ENCODE data around the gene PPA1.
"Not testable (repeated sequence)": the region's sequence is repeated elsewhere in the genome, so short reads cannot be mapped to it uniquely, and the experiment has no call there.

PPA1 gene

DNA sequence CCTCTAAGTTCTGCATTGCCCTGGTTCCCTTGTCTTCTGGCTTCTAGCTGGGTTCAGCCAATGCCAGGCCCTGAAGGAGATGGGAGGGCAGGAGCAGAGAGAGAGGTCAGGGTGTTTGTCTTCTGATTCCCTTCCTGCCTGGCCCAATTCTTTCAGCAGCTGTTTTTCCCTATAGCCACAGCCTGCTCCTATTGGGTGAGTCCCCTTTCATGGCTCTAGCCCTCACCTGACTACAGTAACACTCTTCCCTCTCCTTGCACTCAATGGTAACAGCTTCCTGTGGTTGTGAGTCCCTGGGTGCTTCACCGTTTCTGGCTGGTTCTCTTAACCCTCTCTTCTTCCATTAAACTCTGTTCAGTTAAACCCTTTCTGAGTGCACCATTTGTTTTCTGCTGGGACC is 33.5 kb upstream of the PPA1 start:
- Histone ChIP-seq H3K36me3 (ENCODE audit: control insufficient read depth, low read depth, low read length) (no peaks in the 10 kb centered on the region), H3K9ac (ENCODE audit: low read length) (no peak overlapping the region), H3K27me3 (ENCODE audit: control insufficient read depth, insufficient read depth, low read length) (no peaks in the 10 kb centered on the region), H3K27ac (ENCODE audit: low read length) (no peak overlapping the region), H3K9me3 (ENCODE audit: control insufficient read depth, low read depth, low read length) (no peaks in the 10 kb centered on the region), H3K4me1 (ENCODE audit: control insufficient read depth, low read depth, low read length) (no peaks in the 10 kb centered on the region), H3K4me3 (ENCODE audit: low read length) (no peak overlapping the region)

- Histone ChIP-seq H3K9me3 (ENCODE audit: control insufficient read depth, low read depth, low read length) (no peaks in the 10 kb centered on the region), H3K4me3 (ENCODE audit: low read length) (no peak overlapping the region), H3K27ac (ENCODE audit: low read length) (no peak overlapping the region), H3K4me1 (ENCODE audit: control insufficient read depth, low read depth, low read length) (no peaks in the 10 kb centered on the region), H3K27me3 (ENCODE audit: control insufficient read depth, insufficient read depth, low read length) (no peaks in the 10 kb centered on the region), H3K9ac (ENCODE audit: low read length) (no peak overlapping the region), H3K36me3 (ENCODE audit: control insufficient read depth, low read depth, low read length) (no peaks in the 10 kb centered on the region)
These were observed 32.8 kb upstream of the PPA1 start for GRCh38 chr10:70266056-70266455.

- no peak overlapping the region for H3K4me3 ChIP-seq (ENCODE audit: low read length)
- no peaks in the 10 kb centered on the region for H3K27me3 ChIP-seq (ENCODE audit: control insufficient read depth, insufficient read depth, low read length)
- H3K27ac ChIP-seq (ENCODE audit: low read length), result no peak overlapping the region
- no peaks in the 10 kb centered on the region for H3K4me1 ChIP-seq (ENCODE audit: control insufficient read depth, low read depth, low read length)
- H3K9me3 ChIP-seq (ENCODE audit: control insufficient read depth, low read depth, low read length), result no peaks in the 10 kb centered on the region
- H3K36me3 ChIP-seq (ENCODE audit: control insufficient read depth, low read depth, low read length), result no peaks in the 10 kb centered on the region
- no peak overlapping the region for H3K9ac ChIP-seq (ENCODE audit: low read length)
These were observed 31.9 kb upstream of the PPA1 start for GRCh38 chr10:70265032-70265689.

- H3K27me3 ChIP-seq (ENCODE audit: control insufficient read depth, insufficient read depth, low read length), result no peaks in the 10 kb centered on the region
- H3K9ac ChIP-seq (ENCODE audit: low read length), result no peak overlapping the region
- H3K36me3 ChIP-seq (ENCODE audit: control insufficient read depth, low read depth, low read length), result no peaks in the 10 kb centered on the region
- H3K27ac ChIP-seq (ENCODE audit: low read length), result no peak overlapping the region
- H3K9me3 ChIP-seq (ENCODE audit: control insufficient read depth, low read depth, low read length), result no peaks in the 10 kb centered on the region
- H3K4me3 ChIP-seq (ENCODE audit: low read length), result no peak overlapping the region
- H3K4me1 ChIP-seq (ENCODE audit: control insufficient read depth, low read depth, low read length), result no peaks in the 10 kb centered on the region
These were observed 27.5 kb upstream of the PPA1 start for GRCh38 chr10:70260734-70261133.

- Histone ChIP-seq H3K4me1 (ENCODE audit: control insufficient read depth, low read depth, low read length) (no peaks in the 10 kb centered on the region), H3K9me3 (ENCODE audit: control insufficient read depth, low read depth, low read length) (no peaks in the 10 kb centered on the region), H3K4me3 (ENCODE audit: low read length) (no peak overlapping the region), H3K9ac (ENCODE audit: low read length) (no peak overlapping the region), H3K36me3 (ENCODE audit: control insufficient read depth, low read depth, low read length) (no peaks in the 10 kb centered on the region), H3K27me3 (ENCODE audit: control insufficient read depth, insufficient read depth, low read length) (no peaks in the 10 kb centered on the region), H3K27ac (ENCODE audit: low read length) (no peak overlapping the region)
These were observed 27.0 kb upstream of the PPA1 start for GRCh38 chr10:70260259-70260658.

DNA sequence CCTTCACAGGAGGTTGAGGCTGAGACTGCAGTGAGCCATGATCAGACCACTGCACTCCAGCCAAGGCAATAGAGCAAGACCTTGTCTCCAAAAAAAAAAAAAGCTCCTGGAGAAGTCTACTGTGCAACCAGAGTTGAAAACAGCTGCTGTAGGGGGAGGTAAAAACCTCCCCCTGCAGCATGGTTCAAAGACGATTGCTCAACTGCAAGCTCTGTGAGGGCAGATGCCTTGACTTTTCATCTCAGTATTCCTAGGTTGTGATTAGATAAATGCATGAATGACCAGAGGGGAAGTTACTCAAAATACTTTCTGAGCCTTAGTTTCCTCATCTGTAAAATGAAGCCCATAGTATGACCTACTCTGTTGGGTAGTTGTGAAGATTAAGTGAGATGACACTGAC is 25.0 kb upstream of the PPA1 start:
- Histone ChIP-seq H3K4me1 (ENCODE audit: control insufficient read depth, low read depth, low read length) (no peaks in the 10 kb centered on the region), H3K27me3 (ENCODE audit: control insufficient read depth, insufficient read depth, low read length) (no peaks in the 10 kb centered on the region), H3K4me3 (ENCODE audit: low read length) (no peak overlapping the region), H3K36me3 (ENCODE audit: control insufficient read depth, low read depth, low read length) (no peaks in the 10 kb centered on the region), H3K27ac (ENCODE audit: low read length) (no peak overlapping the region), H3K9me3 (ENCODE audit: control insufficient read depth, low read depth, low read length) (no peaks in the 10 kb centered on the region), H3K9ac (ENCODE audit: low read length) (no peak overlapping the region)

DNA sequence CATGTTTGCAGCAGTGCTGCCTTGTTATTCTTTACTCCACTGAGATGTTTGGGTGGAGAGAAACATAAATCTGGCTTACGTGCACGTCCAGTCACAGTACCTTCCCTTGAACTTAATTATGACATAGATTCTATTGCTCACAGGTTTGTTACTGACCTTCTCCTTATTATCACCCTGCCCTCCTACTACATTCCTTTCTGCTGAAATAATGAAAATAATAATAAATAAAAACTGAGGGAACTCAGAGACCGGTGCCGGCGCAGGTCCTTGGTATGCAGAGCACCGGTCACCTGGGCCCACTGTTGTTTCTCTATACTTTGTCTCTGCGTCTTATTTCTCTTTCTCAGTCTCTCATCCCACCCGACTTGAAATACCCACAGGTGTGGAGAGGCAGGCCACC is 24.6 kb upstream of the PPA1 start:
- H3K4me1 ChIP-seq (ENCODE audit: control insufficient read depth, low read depth, low read length); H3K27me3 ChIP-seq (ENCODE audit: control insufficient read depth, insufficient read depth, low read length); H3K9ac ChIP-seq (ENCODE audit: low read length); H3K4me3 ChIP-seq (ENCODE audit: low read length); H3K36me3 ChIP-seq (ENCODE audit: control insufficient read depth, low read depth, low read length); H3K9me3 ChIP-seq (ENCODE audit: control insufficient read depth, low read depth, low read length); H3K27ac ChIP-seq (ENCODE audit: low read length): not testable (repeated sequence)

DNA sequence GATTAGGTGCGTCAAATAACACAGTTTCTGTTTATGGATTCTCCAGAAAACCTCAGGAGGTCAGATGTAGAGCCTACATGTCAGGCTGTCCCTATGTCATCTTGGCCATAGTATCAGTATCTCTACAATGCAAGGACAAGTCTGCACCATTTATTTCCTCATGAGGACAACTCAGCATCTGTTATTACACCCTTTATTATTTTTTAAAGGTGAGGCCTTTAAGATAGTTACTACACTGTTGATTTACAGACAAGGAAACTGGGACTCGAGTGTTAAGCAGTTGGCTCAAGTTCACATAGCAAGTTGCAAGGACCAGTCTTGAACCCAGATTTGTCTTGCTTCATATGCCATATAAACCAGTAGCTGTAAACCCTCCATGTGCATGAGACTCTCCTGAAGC is 23.2 kb upstream of the PPA1 start:
- no peaks in the 10 kb centered on the region for H3K36me3 ChIP-seq (ENCODE audit: control insufficient read depth, low read depth, low read length)
- no peak overlapping the region for H3K9ac ChIP-seq (ENCODE audit: low read length)
- H3K27ac ChIP-seq (ENCODE audit: low read length), result no peak overlapping the region
- no peaks in the 10 kb centered on the region for H3K27me3 ChIP-seq (ENCODE audit: control insufficient read depth, insufficient read depth, low read length)
- H3K4me3 ChIP-seq (ENCODE audit: low read length), result no peak overlapping the region
- H3K4me1 ChIP-seq (ENCODE audit: control insufficient read depth, low read depth, low read length), result no peaks in the 10 kb centered on the region
- H3K9me3 ChIP-seq (ENCODE audit: control insufficient read depth, low read depth, low read length), result no peaks in the 10 kb centered on the region

DNA sequence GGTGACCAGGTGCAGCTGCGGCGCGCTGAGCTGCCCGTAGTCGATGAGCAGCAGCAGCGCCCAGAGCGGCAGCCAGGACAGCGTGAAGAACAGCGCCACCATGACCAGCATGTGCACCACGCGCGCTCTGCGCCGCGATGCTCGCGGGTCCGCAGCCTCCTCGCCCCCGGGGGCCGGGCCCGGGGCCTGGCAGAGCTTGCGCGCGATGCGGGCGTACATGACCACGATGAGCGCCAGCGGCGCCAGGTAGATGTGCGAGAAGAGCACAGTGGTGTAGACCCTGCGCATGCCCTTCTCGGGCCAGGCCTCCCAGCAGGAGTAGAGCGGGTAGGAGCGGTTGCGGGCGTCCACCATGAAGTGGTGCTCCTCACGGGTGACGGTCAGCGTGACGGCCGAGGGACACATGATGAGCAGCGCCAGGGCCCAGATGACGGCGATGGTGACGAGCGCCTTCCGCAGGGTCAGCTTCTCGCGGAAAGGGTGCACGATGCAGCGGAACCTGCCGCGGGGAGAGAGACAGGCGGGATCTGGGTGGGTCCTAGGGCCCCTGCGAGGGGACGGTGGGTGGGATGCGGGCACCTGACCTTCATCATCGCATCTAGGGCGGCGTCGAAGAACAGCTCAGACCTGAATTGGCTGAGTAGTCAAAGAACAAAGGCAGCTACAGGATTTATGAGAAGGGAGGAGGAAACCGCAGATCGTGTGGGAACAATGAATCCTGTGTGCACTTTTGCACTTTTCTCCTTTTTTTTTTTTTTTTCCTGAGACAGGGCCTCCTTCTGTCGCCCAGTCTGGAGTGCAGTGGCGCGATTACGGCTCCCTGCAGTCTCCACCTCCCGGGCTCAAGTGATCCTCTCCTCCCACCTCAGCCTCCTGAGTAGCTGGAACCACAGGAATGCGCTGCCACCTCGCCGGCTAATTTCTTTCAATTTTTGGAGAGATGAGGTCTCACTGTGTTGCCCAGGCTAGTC is 22.4 kb upstream of the PPA1 start:
- no peaks in the 10 kb centered on the region for H3K4me1 ChIP-seq (ENCODE audit: control insufficient read depth, low read depth, low read length)
- H3K27me3 ChIP-seq (ENCODE audit: control insufficient read depth, insufficient read depth, low read length), result no peaks in the 10 kb centered on the region
- no peaks in the 10 kb centered on the region for H3K36me3 ChIP-seq (ENCODE audit: control insufficient read depth, low read depth, low read length)
- H3K27ac ChIP-seq (ENCODE audit: low read length), result no peak overlapping the region
- H3K9ac ChIP-seq (ENCODE audit: low read length), result no peak overlapping the region
- H3K4me3 ChIP-seq (ENCODE audit: low read length), result no peak overlapping the region
- no peaks in the 10 kb centered on the region for H3K9me3 ChIP-seq (ENCODE audit: control insufficient read depth, low read depth, low read length)

GRCh38 chr10:70254778-70255328 is 21.6 kb upstream of the PPA1 start:
- H3K9me3 ChIP-seq (ENCODE audit: control insufficient read depth, low read depth, low read length), result no peaks in the 10 kb centered on the region
- no peaks in the 10 kb centered on the region for H3K4me1 ChIP-seq (ENCODE audit: control insufficient read depth, low read depth, low read length)

DNA sequence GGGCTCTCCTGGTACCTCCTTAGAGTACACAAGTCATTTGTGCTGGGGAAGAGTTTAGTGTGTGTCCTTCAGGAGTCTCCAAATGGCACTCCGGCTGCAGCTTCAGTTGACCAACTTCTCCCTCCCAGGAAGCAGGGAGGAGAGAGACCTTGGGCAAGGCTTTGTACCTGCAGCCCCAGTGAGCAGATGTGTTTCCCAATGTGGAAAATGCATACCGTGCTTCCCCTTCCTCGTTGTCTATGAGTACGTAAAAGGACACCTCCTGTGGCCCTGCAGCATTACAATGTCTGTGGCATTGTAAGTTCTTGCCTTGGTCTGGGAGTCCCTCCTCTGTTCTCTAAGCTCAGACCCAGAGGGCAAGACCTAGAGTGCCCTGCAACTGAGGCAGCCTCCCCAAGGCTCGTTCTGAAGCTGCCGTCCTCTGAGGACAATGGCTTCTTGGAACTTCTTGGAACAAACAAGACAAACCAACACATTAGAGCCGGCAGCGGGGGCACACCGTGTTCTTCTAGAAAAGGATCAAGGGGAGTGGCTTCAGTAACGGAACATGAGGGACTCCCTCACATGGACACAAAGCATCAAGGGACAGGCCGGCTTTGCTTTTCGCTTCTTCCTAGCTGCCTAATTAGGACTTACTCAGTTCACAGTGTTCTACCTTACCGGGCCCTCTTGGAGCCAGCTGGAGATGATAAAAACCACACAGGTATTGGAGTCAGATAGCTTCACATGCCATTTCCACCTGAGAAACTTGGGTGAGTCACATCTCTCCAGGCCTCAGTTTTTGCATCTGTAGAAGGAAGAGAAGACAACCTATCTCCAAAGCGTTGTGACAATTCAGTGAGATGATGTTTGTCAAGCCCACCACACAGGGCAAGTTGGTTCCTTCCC is 20.9 kb upstream of the PPA1 start:
- no peaks in the 10 kb centered on the region for H3K9me3 ChIP-seq (ENCODE audit: control insufficient read depth, low read depth, low read length)
- H3K27ac ChIP-seq (ENCODE audit: low read length), result no peak overlapping the region
- H3K36me3 ChIP-seq (ENCODE audit: control insufficient read depth, low read depth, low read length), result no peaks in the 10 kb centered on the region
- no peaks in the 10 kb centered on the region for H3K27me3 ChIP-seq (ENCODE audit: control insufficient read depth, insufficient read depth, low read length)
- H3K4me3 ChIP-seq (ENCODE audit: low read length), result no peak overlapping the region
- H3K9ac ChIP-seq (ENCODE audit: low read length), result no peak overlapping the region
- H3K4me1 ChIP-seq (ENCODE audit: control insufficient read depth, low read depth, low read length), result no peaks in the 10 kb centered on the region

More at GRCh38 chr10:70254778-70255328, 21.6 kb upstream of the PPA1 start:
- Histone ChIP-seq H3K27ac (ENCODE audit: low read length) (no peak overlapping the region), H3K27me3 (ENCODE audit: control insufficient read depth, insufficient read depth, low read length) (no peaks in the 10 kb centered on the region), H3K9ac (ENCODE audit: low read length) (no peak overlapping the region), H3K4me3 (ENCODE audit: low read length) (no peak overlapping the region), H3K36me3 (ENCODE audit: control insufficient read depth, low read depth, low read length) (no peaks in the 10 kb centered on the region)
